ENCODE results near the gene ZNF200.

DNA sequence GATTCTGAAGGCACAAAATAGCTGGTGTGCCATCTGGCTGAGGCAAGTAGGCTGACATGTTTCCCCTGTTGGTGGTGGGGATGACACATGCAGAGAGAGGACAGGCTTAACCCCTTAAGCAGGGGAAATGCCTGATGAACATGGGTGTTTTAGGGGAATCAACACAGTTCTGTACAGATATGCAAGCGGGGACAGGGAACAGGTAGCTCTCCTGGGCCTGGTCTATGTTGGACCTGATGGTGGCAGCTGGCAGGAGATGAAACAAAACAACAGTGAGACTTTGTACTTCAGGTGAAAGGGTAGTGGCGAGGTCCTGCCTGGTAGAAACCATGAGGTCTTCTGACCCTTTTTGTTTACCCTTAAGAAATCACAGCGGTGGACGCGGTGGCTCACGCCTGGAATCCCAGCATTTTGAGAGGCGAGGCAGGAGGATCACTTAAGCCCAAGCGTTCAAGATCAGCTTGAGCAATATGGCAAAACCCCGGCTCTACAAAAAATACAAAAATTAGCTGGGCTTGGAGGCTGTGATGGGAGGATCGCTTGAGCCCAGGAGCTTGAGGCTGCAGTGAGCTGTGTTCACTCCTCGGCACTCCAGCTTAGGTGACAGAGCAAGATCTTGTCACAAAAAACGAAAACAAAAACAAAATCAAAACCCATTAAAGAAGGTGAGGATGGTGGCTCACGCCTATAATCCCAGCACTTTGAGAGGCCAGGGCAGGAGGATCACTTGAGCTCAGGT is 36.5 kb downstream of the ZNF200 start:
- TF ChIP-seq, protein P1, sequence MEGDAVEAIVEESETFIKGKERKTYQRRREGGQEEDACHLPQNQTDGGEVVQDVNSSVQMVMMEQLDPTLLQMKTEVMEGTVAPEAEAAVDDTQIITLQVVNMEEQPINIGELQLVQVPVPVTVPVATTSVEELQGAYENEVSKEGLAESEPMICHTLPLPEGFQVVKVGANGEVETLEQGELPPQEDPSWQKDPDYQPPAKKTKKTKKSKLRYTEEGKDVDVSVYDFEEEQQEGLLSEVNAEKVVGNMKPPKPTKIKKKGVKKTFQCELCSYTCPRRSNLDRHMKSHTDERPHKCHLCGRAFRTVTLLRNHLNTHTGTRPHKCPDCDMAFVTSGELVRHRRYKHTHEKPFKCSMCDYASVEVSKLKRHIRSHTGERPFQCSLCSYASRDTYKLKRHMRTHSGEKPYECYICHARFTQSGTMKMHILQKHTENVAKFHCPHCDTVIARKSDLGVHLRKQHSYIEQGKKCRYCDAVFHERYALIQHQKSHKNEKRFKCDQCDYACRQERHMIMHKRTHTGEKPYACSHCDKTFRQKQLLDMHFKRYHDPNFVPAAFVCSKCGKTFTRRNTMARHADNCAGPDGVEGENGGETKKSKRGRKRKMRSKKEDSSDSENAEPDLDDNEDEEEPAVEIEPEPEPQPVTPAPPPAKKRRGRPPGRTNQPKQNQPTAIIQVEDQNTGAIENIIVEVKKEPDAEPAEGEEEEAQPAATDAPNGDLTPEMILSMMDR (IDR thresholded peaks at IDR 0.05), result no peak
- TF ChIP-seq POLR2AphosphoS5 (IDR thresholded peaks at IDR 0.05; ENCODE audit: low read depth, low read length), result no peak
- TF ChIP-seq, protein P2, sequence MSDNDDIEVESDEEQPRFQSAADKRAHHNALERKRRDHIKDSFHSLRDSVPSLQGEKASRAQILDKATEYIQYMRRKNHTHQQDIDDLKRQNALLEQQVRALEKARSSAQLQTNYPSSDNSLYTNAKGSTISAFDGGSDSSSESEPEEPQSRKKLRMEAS (IDR thresholded peaks at IDR 0.05; ENCODE audit: low read depth), result no peak
